Gastrocnemius medialis (tissue), 4 donors: ENCODE data around the gene MBNL2.

ENCODE experiments used
- CTCF ChIP-seq, 5 experiments: fragments of 450-650 bp in 3 of 5; fragments of 200-600 bp in 2 of 5; sonication (generic) in 2 of 5; IDR thresholded peaks in 4 of 5; conservative IDR thresholded peaks in 1 of 5; 1 replicate in 4 of 5; 2 replicates in 1 of 5; pipeline ENCODE4 v1.5.1; 2016 to 2019; ENCODE audit warnings: antibody characterized with exemption in 5 of 5, mild to moderate bottlenecking in 3 of 5, moderate library complexity in 3 of 5
- POLR2A ChIP-seq, 2 donors: fragments of 450-650 bp; IDR thresholded peaks; one replicate each; pipeline ENCODE4 v1.6.1; 2017; ENCODE audit warnings: antibody characterized with exemption in 2 of 2, mild to moderate bottlenecking in 2 of 2, moderate library complexity in 2 of 2

- TF ChIP-seq CTCF (IDR thresholded peaks at IDR 0.05 in 4 of 5, conservative IDR thresholded peaks at IDR 0.05 in 1 of 5) (no peak), POLR2A (IDR thresholded peaks at IDR 0.05) (no peak)
These were observed 201.3 kb downstream of the MBNL2 start for GRCh38 chr13:97423300-97424045.
